Epithelial cell of proximal tubule (primary cell): Measurements from ENCODE around the gene DYNC2LI1. TPM values are rescaled to one million over a fixed set of nuclear protein-coding genes. Genes with fewer than 3 reads are reported as not detected.

ENCODE experiments used
- DNase-seq: peaks from one replicate; pipeline ENCODE4 v3.0.0-alpha.2; 2011; ENCODE audit warnings: low read depth
- H3K4me3 ChIP-seq: 2 replicates; pipeline ENCODE4 v1.5.1; 2011; ENCODE audit warnings: low read depth, mild to moderate bottlenecking, low read length
- total RNA-seq: library from RNA; depleted of rRNA; stranded (reverse); fragments of >200 nt; gene quantifications from 2 replicates; pipeline ENCODE4 v1.2.3, GENCODE V29; 2015
- TF ChIP-seq, protein P1 (sequence below): conservative IDR thresholded peaks from 2 replicates; pipeline ENCODE4 v1.5.1; 2012; ENCODE audit warnings: low read depth, mild to moderate bottlenecking, low read length

Gene DYNC2LI1
- total RNA-seq, 1 donor from 2014 or later: 37.0 TPM

DNA sequence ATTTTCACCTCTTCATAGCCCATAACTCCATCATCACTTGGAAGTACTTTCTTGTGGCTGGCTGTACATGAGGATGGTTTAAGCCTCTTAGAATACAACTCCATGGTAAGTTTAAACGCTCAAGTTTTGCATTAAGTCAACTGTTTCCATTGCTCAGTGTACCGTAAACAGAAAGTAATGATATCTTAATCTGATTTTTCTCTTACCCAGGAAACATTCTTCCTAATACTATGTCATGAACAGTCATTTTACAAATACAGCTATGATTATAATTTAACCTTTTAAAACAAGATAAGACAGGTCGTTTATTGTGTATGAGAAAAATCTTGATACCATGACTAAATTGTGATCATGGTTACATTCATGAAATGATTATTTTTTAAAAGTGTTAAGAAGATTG lies 11.6 kb upstream of the DYNC2LI1 start:
- no peak overlapping the region for H3K4me3 ChIP-seq
- TF ChIP-seq, protein P1, sequence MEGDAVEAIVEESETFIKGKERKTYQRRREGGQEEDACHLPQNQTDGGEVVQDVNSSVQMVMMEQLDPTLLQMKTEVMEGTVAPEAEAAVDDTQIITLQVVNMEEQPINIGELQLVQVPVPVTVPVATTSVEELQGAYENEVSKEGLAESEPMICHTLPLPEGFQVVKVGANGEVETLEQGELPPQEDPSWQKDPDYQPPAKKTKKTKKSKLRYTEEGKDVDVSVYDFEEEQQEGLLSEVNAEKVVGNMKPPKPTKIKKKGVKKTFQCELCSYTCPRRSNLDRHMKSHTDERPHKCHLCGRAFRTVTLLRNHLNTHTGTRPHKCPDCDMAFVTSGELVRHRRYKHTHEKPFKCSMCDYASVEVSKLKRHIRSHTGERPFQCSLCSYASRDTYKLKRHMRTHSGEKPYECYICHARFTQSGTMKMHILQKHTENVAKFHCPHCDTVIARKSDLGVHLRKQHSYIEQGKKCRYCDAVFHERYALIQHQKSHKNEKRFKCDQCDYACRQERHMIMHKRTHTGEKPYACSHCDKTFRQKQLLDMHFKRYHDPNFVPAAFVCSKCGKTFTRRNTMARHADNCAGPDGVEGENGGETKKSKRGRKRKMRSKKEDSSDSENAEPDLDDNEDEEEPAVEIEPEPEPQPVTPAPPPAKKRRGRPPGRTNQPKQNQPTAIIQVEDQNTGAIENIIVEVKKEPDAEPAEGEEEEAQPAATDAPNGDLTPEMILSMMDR: no peak
- no peak for DNase-seq

DNA sequence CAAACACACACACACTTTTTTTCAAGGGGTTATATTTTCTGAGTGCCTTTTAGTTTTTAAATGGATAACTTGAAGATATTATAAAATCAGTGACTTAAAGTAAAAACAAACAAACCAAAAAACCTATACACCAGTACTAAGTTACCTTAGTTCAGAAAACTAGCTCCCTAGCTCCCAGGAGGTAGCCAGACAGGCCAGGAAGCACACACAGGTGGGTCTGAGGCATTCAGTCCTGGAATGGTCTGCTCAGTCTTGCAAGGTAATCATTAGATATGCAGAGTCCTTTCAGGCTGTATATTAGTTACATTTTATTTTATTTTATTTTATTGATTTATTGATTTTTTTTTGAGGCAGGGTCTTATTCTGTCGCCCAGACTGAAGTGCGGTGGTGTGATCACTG lies 10.7 kb upstream of the DYNC2LI1 start:
- no peak for DNase-seq
- H3K4me3 ChIP-seq: no peak overlapping the region
- TF ChIP-seq, protein P1: no peak

- no peak overlapping the region for H3K4me3 ChIP-seq
- no peak for DNase-seq
- TF ChIP-seq, protein P1: no peak
Observed at GRCh38 chr2:43764086-43764705, 9.6 kb upstream of the DYNC2LI1 start.

DNA sequence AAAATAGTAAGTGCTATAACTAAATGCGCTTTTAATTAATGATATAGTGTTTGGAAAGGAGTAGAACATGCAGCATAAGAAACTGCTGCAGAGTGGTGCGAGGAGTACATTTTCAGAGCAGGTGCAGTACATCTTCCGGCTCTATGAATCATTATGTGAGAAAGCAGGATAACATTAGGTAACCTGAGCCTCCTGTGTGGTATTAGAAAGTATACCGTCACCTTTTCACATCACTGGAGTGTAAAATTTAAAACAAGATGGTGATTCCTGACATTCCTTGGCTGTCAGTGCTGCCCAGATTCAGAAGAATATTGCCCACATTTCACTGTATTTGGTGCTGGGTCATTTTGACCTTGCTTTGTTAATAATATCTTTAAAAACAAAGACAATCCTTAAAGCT lies 7.8 kb upstream of the DYNC2LI1 start:
- DNase-seq: peak; percentile 83
- TF ChIP-seq, protein P1: no peak
- no peak overlapping the region for H3K4me3 ChIP-seq

DNA sequence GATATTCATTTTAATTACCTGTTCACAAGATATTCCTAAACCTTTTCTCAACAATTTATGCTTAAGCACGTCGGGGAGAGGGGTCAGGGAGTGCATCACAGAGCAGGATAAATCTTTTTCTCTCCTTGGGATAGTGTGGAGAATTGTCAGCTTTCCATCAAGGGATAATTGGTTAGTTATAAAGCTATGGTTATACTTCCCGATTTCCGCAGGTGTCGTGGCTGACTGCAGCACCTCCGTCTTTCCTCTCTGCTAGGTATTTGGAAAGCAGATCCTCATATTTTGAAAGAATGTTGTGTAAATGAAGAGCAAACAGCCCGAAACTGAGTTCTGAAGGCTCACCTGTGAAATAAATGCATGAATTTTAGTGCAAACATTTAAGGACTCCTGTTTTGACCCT lies 778 bp downstream of the DYNC2LI1 start:
- TF ChIP-seq, protein P1: no peak
- no peak for DNase-seq

GRCh38 chr2:43776324-43776723 lies 2.5 kb downstream of the DYNC2LI1 start:
- no peak for DNase-seq
- TF ChIP-seq, protein P1: no peak
- no peak overlapping the region for H3K4me3 ChIP-seq

More for the DNA sequence above, 778 bp downstream of the DYNC2LI1 start:
- peak overlapping the region; percentile 77 for H3K4me3 ChIP-seq

DNA sequence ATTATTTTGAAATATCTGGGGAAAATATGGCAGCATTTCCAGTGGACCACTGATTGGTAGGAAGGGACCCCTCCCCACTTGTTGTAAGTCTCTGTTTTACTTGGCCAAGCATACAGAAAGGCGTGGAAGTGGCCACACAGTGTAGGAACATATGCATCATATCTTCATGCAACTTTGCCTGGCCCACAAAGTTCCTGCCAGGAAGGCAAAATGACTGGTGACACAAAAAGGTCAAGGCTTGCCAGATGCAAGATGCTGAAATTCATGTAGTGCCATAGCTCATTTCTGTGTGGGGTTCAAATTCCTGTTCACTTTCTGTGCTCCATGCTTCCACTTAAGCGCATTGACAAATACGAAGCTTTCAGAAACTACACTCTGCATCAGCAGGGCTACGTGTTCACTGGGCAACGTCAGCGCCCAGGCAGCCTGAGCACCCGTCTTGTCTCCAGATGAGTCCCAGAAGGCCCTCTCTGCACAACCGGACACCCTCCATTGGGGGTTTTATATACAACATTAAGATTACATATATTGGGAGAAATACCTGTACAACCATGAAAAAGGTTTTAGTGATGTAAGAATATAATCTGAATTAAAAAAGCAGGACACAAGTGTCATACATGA lies 3.6 kb downstream of the DYNC2LI1 start:
- no peak for DNase-seq
- TF ChIP-seq, protein P1: no peak
- no peak overlapping the region for H3K4me3 ChIP-seq
